GM13977 (cell line): ENCODE results near the gene ENTPD8.

ENCODE experiments used
- DNase-seq: peaks from one replicate; pipeline ENCODE4 v3.0.0; 2012; ENCODE audit warnings: low spot score
- CTCF ChIP-seq: IDR thresholded peaks from 2 replicates; pipeline ENCODE4 v1.5.1; 2012; ENCODE audit warnings: mild to moderate bottlenecking, control low read depth; ENCODE audit not compliant: insufficient read depth; ENCODE audit errors: extremely low read depth, missing control alignments
- in situ Hi-C: fragments of 300-500 bp; cut with MboI; formaldehyde crosslinking; loops from one replicate; pipeline ENCODE4 v1.12.0; 2022; ENCODE audit warnings: low sequenced_read_pairs, low pct_unique_long_range_greater_than_20kb, mixed read lengths, inconsistent platforms; ENCODE audit not compliant: unreplicated experiment

ENTPD8 gene

GRCh38 chr9:137456864-137457405 lies 15.8 kb upstream of the ENTPD8 start:
- in situ Hi-C loops: no loop called here
- TF ChIP-seq CTCF: no peak
- no peak for DNase-seq

DNA sequence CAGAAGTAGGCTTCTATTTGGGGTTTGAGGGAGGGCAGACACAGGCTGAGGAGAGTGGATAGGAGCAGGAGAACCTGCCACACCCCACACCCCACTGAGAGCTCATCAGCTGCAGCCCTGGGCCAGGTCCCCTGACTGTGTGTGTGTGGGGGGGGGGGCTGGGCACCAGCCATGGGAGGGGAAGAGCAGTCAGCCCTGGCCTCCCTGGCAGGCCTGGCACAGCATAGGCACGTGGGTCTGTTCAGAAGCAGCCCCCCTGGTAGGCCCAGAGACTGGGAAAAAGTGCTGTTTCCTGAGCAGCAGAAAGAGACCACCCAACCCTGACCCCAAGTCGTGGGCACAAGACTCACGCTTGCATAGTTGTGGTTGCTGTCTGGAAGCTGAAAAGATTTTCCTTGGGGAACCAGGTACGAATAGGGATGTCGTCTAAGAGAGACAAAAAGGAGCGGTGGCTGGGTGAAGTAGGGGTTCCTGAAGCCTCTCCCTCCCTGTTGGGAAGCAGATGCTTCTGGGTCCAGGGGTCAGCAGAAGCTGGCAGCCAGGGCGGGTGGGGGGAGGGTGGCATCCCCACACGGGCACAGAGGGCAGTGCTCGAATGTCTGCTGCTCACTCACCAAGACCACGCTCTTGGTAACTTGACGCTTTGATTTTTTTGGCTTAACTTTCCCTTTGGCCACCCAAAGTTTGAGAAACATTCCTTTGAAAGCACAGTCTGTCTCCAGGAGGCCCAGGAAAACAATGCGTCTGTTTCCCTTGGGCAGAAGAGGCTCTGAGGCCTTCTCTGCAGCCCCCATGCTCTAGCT lies 15.1 kb upstream of the ENTPD8 start:
- TF ChIP-seq CTCF: no peak
- in situ Hi-C loops: no loop called here
- no peak for DNase-seq

DNA sequence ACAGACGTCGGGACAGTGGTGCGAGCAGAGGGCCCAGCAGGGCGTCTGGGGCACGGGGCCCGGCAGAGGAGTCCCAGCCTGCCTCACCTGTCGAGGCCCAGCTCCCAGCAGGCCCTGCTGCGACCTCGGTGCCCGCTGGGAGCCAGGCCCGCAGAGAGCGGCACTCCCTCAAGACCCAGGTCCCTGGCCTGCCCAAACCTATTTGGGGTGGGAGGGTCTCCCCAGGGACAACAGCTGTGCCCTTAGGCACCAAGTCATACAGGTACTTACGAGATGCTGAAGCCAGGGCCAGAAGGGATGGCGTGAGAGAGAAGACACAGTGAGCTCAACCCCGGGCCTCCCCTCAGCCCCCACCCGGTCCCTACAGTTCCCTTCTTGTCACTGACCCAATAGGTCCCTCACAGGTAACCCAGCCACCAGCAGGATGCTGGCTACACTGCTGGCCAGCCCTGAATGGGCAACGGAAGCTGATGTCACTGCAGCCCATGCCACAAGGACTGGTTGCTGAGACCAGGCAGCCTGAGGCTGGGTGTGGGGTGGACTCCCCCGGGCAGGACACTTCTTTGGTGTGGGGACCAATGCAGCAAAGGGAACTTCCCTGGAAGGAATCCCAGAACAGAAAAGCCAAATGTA lies 14.3 kb upstream of the ENTPD8 start:
- in situ Hi-C loops: no loop called here
- TF ChIP-seq CTCF: no peak
- no peak for DNase-seq

- no peak for DNase-seq
- TF ChIP-seq CTCF: no peak
- in situ Hi-C loops: no loop called here
These were observed 13.6 kb upstream of the ENTPD8 start for GRCh38 chr9:137454597-137455358.

- in situ Hi-C loops: no loop called here
- TF ChIP-seq CTCF: no peak
- DNase-seq: peak; percentile 81
These were observed 13.0 kb upstream of the ENTPD8 start for GRCh38 chr9:137454145-137454596.

DNA sequence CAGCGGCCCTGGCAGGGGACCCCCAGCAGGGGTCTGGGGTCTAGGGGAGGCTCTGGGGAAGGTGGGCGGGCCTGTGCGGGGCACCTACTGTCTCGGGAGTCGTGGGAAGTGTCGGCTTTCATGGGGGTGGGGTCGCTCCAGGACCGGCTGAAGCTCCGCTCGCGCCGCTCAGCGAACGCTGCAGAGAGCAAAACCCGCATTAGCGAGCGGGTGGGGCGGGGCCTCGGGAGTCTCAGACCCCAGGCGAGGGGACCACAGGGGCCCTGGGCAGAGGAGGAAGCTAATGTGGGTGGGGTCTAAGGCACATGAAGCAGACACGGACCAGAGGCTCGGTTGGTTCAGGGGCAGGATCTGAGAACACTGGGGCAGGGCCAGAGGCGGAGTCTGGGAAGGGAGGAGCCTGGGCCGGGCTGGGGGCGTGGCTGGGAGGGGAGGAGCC lies 12.5 kb upstream of the ENTPD8 start:
- peak; percentile 93 for DNase-seq
- in situ Hi-C loops: no loop called here
- TF ChIP-seq CTCF: no peak
